GM19025 (cell line): ENCODE measurements around the gene SEZ6L2.
"Not testable (repeated sequence)": the region's sequence is repeated elsewhere in the genome, so short reads cannot be mapped to it uniquely, and the experiment has no call there.

Experiments used
- ATAC-seq: cut with Tn5 transposase; IDR thresholded peaks from one replicate; pipeline ENCODE4 v1.9.1; 2021; ENCODE audit warnings: mild to moderate bottlenecking, low read depth, moderate library complexity; ENCODE audit not compliant: unreplicated experiment

Gene SEZ6L2

DNA sequence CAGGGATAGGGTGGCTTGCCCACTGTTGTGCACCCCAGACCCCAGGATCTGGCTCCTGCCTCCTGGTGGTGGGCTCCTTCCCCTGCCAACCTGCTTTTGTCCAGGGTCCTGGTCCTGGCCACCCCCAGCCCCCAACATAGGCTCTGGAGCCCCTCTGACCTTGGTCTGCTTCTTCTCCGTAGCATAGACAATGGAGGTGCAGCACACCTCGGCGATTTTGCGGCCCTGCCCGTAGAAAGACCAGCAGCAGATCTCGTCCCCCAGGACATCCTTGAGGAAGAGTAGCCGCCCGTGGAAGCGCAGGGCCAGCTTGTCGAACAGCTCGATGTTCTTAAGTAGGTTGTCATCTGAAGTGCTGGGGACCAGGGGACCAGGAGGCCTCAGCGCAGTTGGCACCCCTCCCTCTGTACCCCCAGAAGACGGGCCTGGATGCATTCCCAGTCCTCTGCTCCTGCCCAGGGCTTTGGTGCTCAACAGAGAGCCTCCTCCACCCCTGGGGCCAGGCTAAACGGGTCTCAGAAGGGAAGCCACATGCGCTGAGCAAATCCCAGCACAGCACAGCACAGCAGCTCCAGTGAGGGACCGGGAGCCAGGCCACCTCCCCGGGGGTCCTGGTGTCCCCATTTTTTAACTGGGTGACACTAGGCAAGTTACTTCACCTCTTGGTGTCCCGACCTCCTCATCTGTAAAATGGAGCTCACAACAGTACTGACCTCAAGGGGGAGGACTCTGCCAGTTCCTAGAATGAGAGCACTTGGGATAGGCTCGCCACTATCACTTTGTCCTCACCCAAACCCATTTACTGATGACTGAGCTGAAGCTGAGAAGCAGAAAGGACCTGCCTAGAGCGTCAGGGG, 11.7 kb upstream of the SEZ6L2 start:
- ATAC-seq, result no peak

- not testable (repeated sequence) for ATAC-seq
These were observed 10.5 kb upstream of the SEZ6L2 start for GRCh38 chr16:29909851-29910250.

GRCh38 chr16:29909391-29909790, 10.0 kb upstream of the SEZ6L2 start:
- ATAC-seq, result no peak

DNA sequence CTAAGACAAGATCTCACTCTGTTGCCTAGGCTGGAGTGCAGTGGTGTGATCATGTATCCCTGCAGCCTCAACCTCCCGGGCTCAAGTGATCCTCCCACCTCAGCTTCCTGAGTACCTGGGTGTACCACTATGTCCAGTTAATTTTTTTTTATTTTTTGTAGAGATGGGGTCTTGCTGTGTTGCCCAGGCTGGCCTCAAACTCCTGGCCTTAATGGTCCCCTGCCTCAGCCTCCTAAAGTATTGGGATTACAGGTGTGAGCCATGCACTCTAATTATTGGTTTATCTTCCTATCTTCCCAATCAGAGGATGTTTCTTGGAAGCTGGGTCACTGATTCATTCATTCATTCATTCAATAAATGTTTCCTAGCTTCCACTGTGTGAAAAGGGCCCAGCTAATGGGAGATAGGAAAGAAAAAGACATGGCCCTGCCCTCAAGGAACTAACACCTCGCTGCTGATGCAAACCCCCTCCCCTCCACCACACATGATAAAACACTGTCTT, 9.4 kb upstream of the SEZ6L2 start:
- no peak for ATAC-seq

DNA sequence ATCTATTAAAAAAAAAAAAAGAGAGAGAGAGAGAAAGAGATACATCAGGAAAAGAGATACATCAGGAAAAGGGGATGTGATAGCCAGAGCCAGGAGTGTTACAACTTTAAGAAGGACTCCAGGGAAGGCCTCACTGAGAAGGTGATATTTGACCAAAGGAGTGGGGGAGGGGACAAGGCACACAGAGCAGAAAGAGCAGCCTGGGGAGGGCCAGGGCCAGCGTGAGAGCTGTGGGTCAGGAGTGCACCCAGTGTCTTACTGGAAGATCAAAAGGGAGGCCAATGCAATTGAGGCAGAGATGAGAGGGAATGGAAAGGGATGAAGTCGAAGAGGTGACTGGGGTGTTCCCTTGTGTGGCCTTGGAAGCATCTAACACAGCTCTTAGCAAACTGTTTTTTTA, 8.6 kb upstream of the SEZ6L2 start:
- no peak for ATAC-seq

DNA sequence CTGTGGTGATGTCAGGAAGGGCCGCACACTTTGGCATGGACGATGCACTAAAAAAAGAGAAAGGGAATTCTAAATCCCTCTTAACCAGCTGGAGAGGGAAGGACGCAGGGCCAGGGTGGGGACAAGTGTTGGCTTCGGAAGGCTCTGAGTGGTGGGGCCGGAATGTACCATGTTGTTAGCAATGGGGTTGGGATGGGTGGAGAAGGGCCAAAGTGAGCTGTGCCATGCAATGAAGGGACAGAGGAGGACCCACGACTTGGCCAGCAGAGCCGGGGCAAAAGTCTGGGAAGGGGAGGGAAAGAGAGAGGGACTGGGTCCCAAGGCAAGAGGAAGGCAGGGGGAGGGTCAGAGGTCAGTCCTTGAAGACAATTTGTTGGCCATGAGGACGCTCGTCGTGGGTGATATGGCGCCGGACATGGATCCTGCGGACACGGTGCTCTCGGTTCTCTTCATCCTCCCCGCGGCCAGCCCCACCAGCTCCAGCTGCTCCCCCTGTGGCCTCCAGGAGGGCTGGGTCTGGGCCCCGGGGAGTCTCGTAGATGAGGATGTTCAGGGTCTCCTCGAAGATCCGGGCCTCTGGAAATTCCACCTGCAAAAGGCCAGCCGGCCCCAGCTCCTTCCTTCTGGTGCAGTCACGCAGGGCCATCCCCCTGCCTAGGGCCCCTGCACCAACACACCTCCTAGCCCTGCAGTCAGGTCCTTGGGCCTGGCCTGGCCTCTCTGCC, 7.3 kb upstream of the SEZ6L2 start:
- no peak for ATAC-seq

GRCh38 chr16:29905668-29906067, 6.3 kb upstream of the SEZ6L2 start:
- no peak for ATAC-seq

GRCh38 chr16:29904947-29905346, 5.6 kb upstream of the SEZ6L2 start:
- no peak for ATAC-seq

DNA sequence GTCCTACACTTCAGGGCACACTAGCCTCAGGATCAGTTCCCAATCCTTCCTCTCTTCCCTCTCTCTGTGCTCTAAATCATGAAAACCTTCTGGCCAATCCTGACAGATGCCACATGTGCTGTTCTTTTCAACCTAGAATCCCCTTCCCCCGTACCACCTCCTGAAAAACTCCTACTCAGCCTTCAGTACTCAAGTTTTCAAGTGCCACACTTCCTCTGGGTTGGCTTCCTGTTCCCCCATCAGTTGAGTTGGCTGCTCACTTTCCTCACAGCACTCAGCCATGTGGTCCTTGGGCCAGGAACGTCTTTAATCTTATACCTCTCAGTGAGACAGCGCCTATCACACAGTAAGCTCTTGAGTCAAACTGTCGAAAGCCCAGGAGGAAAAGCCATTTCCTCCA, 4.2 kb upstream of the SEZ6L2 start:
- ATAC-seq, result no peak

DNA sequence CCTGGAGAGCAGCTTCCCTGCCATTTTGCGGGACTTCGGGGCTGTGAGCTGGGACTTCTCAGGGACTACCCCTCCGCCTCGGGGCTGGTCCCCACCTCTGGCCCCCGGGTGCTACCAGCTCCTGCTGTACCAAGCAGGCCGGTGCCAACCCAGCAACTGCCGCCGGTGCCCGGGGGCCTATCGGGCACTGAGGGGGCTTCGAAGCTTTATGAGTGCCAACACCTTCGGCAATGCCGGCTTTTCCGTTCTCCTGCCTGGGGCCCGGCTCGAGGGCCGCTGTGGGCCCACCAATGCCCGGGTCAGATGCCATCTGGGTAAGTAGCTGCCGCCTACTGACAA, 2.2 kb upstream of the SEZ6L2 start:
- no peak for ATAC-seq

DNA sequence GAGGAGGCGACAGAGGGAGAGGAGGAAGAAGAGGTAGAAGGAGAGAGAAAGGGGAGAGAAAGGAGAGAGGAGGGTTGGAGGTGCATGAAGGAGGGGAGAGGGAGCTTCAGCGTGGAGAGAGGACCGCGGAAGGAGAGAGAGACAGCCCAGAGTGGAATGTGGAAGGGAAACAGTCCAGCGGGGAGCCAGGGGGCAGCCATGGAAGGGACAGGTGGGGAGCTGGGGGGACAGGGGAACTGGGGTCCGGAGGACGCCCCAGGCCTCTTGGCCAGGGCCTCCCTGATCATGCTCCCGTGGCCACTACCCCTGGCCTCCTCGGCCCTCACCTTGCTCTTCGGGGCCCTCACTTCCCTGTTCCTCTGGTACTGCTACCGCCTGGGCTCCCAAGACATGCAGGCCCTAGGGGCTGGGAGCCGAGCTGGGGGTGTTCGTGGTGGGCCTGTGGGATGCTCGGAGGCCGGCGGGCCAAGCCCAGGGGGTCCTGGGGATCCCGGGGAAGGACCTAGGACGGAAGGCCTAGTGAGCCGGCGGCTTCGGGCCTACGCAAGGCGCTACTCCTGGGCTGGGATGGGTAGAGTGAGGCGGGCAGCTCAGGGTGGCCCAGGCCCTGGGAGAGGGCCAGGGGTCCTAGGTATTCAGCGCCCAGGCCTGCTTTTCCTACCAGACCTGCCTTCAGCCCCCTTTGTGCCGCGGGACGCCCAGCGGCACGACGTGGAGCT, 1.7 kb upstream of the SEZ6L2 start:
- ATAC-seq, result no peak

- peak; percentile 70 for ATAC-seq
These were observed 945 bp upstream of the SEZ6L2 start, which contains the start of gene ASPHD1 for GRCh38 chr16:29900102-29900887. Gene ASPHD1 (plus strand): TSS chr16:29900488. CDS start chr16:29900972, 484 bp downstream.

DNA sequence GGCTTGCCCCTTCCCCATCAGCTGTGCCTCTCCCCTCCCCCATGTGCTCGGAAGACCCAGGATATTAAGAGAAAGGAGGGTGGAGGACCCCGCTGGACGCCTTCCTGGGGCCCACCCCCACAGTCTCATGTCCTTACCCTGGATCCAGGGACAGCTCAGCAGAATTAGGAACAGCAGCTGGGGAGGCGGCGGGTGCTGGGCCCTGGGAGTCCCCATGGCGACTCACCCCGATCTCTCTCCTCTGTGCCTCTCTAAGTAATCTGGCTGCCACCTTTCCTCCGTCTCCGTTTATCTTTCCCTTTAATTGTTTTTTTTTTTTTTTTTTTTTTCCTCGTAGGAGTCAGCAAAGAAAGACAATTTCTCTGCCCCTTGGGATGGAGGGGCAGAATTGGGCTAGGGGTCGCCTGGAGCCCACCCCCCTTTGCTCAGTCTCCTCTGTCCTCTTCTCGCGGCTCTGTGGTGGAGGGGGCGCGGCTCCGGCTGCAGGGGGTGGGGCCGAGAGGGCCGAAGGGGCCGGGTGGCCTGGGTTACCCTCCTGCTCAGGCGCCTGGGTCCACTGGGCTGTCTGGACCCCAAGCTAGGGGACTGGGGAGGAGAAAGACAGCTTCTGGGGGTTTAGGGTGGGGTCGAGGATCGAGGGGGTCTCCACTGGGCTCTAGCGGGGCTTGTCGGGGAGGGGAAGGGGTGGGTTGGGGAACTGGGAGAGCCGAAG, 390 bp downstream of the SEZ6L2 start:
- no peak for ATAC-seq

DNA sequence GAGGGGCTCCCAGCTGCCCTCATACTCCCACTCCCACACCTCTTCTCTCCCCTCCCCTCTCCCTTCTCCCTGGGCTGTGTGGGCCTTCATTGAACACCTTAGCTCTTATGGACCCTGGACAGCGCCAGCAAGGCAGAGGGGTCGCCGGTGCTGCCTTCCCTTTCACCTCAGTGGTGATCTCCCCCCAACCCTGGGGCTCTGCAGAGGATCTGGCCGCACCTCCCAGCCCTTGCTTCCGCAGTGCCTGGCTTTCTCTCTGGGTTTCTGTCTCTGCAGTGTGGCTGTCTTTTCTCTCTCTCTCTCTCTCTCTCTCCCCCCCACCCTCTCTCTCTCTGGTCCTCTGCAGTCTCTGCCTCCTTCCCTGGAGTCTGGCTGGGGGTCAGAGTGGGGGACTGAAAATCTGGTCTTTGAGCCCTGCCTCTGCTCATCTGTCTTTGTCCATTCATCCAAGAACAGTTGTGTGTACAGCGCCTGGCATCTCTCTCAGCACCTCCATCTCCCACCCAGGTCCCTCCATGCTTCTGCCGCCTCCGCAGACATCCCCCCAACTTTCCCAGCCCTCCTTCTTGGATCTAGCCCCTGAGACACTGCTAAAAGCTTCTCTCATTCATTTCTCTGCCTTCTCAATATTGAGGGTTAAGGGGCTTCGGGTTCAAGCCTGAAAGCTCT, 1.1 kb downstream of the SEZ6L2 start:
- no peak for ATAC-seq

- no peak for ATAC-seq
These were observed 2.0 kb downstream of the SEZ6L2 start for GRCh38 chr16:29897333-29897732.

GRCh38 chr16:29896841-29897240, 2.5 kb downstream of the SEZ6L2 start:
- ATAC-seq, result no peak

DNA sequence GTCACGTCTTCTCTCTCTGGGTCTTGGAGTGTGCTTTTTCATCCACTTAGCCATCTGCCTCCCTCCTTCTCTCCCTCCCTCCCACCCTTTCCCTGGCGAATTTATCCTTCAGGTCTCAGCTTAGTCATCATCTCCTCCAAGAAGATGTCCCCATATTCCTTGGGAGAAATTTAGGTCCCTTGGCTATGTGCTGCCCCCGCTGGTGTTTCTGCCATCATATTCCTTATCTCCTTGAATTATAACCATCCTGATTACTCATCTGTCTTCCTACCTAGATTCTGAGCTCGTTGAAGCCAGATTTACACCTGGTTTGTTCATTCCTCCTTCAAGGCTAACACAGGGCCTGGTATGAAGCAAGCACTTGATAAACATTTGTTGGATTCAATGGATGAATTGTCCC, 5.0 kb downstream of the SEZ6L2 start:
- no peak for ATAC-seq

GRCh38 chr16:29893553-29893952, 5.8 kb downstream of the SEZ6L2 start:
- ATAC-seq, result no peak

GRCh38 chr16:29892458-29892813, 6.9 kb downstream of the SEZ6L2 start:
- no peak for ATAC-seq
